Heart right ventricle (tissue), 16 donors: ENCODE measurements around the gene TIMP3. TPM values are rescaled to one million over a fixed set of nuclear protein-coding genes. Genes with fewer than 3 reads are reported as not detected.

Experiments used
- ATAC-seq, 8 donors: fragments of 200-7000 bp; cut with Tn5 transposase; one replicate each; pipeline ENCODE4 v1.9.1; 2020; ENCODE audit warnings: mild to moderate bottlenecking in 8 of 8, moderate library complexity in 8 of 8, moderate number of reproducible peaks in 1 of 8
- DNase-seq, 2 donors: peaks; one replicate each; pipeline ENCODE4 v3.0.0-alpha.2; 2020
- H3K27ac ChIP-seq, 10 donors: fragments of 200-600 bp; sonication (generic) in 2 of 10; one replicate each; pipeline versions ENCODE4 v1.5.0 to v1.8.0; 2020 to 2022; ENCODE audit warnings: mild to moderate bottlenecking in 3 of 10
- H3K27me3 ChIP-seq, 7 donors: fragments of 200-600 bp; one replicate each; pipeline ENCODE4 v1.8.0; 2021 to 2022; ENCODE audit warnings: mild to moderate bottlenecking in 2 of 7
- H3K36me3 ChIP-seq, 9 donors: fragments of 200-600 bp; sonication (generic) in 1 of 9; one replicate each; pipeline versions ENCODE4 v1.5.0 to v1.8.0; 2020 to 2022; ENCODE audit warnings: mild to moderate bottlenecking in 2 of 9
- H3K4me1 ChIP-seq, 9 donors: fragments of 200-600 bp; sonication (generic) in 1 of 9; one replicate each; pipeline versions ENCODE4 v1.5.0 to v1.8.0; 2020 to 2022; ENCODE audit warnings: mild to moderate bottlenecking in 4 of 9
- H3K4me3 ChIP-seq, 10 donors: fragments of 200-600 bp; sonication (generic) in 2 of 10; one replicate each; pipeline versions ENCODE4 v1.5.0 to v1.8.0; 2020 to 2022; ENCODE audit warnings: mild to moderate bottlenecking in 7 of 10, moderate library complexity in 2 of 10
- H3K9me3 ChIP-seq, 11 donors: fragments of 200-600 bp in 10 of 11; sonication (generic) in 2 of 11; one replicate each; pipeline versions ENCODE4 v1.5.0 to v1.8.0; 2013 to 2022; ENCODE audit warnings: mild to moderate bottlenecking in 2 of 11, control low read depth in 1 of 11, moderate library complexity in 1 of 11
- WGBS, 2 donors: extraction: QIAGEN DNeasy Blood & Tissue Kit; methylation state at CpG; one replicate each; pipeline ENCODE4 v1.1.7; 2013; ENCODE audit warnings: inconsistent platforms in 1 of 2; 5-methylcytosine and 5-hydroxymethylcytosine counted together
- intact Hi-C, 10 donors: fragments of 100-400 bp; cut with DNase I; formaldehyde crosslinking; loops; one replicate each; pipeline versions ENCODE4 v1.11.1 to v1.14.2; 2022
- polyA plus RNA-seq, 2 donors: library from polyadenylated mRNA; stranded (reverse); fragments of 200-250 nt; gene quantifications; one replicate each; pipeline ENCODE4 v1.2.3, GENCODE V29; 2013
- total RNA-seq, 10 donors: library from RNA; stranded (reverse); fragmentation: NEBNext Ultra II Directional in 3 of 10; extraction: Animal tissue kit (Norgen Biotek cat#: 25700) in 3 of 10; gene quantifications; one replicate each; pipeline versions ENCODE4 v1.2.1 to v1.2.4, GENCODE V29; 2021 to 2023
- TF ChIP-seq, protein P1 (sequence below), 9 donors: fragments of 200-600 bp; sonication (generic) in 2 of 9; IDR thresholded peaks; one replicate each; pipeline versions ENCODE4 v1.5.0 to v1.8.0; 2021 to 2022; ENCODE audit warnings: antibody characterized with exemption in 9 of 9, mild to moderate bottlenecking in 5 of 9, moderate library complexity in 1 of 9
- donor health status: Arrhythmogenic right ventricular cardiomyopathy.
- donor health status: ischemic (EF 13 %, LVEDD 7.1; RV severe dilation, severe dysfunction).
- donor health status: healthy with polysubstance abuse.
- donor health status: DM: no; HTN: yes; CAD: no.
- donor health status: DM: no; HTN: no; CAD: no.
- donor health status: ischemic (EF 25% LVEDD 6.9; RV normal size, moderate dysfunction).
- donor health status: ischemic (EF 25% LVEDD 5.7; RV mildly dilated, moderate dysfunction).
- donor health status: healthy.
- donor health status: DM: yes; HTN: yes; CAD: no.
- donor health status: Ischemic cardiomyopathy.
- donor health status: ischemic (EF 35%, LVEDD 5.7; RV mildly dilated, moderate dysfunction).
- donor health status: nonischemic (EF 11% LVEDD 7.7; RV severe dilation, severe dysfunction).
- donor health status: DM: yes; HTN: yes; CAD: no.
- donor health status: PGD.
- donor health status: ischemic (EF 29% LVEDD 5.4; RV normal size, mild dysfunction).
- donor health status: nonischemic (EF 23%, LVEDD 6.1; RV moderate dilation, normal function).

TIMP3 gene
- total and polyA plus RNA-seq, 12 donors, result 91.9 to 380 (median 157) TPM

GRCh38 chr22:32803738-32804435, 2.4 kb downstream of the TIMP3 start:
- intact Hi-C loops, result loop anchor here in 9 of 10 donors (1.0 to 10.0 kb wide), 10 partner anchors 33 to 193 kb away; no protein-coding TSS in a partner anchor
- H3K4me1 ChIP-seq, result peaks cover 12 to 78% (median 57%) of the 10 kb centered on the region in 9 donors
- WGBS, 2 donors, result 15% methylated on average over 13 of the region's 13 CpGs
- ATAC-seq (peak in 5 of 8 donors; percentile 28 to 71 (median 46)), DNase-seq (no peak)
- TF ChIP-seq, protein P1, sequence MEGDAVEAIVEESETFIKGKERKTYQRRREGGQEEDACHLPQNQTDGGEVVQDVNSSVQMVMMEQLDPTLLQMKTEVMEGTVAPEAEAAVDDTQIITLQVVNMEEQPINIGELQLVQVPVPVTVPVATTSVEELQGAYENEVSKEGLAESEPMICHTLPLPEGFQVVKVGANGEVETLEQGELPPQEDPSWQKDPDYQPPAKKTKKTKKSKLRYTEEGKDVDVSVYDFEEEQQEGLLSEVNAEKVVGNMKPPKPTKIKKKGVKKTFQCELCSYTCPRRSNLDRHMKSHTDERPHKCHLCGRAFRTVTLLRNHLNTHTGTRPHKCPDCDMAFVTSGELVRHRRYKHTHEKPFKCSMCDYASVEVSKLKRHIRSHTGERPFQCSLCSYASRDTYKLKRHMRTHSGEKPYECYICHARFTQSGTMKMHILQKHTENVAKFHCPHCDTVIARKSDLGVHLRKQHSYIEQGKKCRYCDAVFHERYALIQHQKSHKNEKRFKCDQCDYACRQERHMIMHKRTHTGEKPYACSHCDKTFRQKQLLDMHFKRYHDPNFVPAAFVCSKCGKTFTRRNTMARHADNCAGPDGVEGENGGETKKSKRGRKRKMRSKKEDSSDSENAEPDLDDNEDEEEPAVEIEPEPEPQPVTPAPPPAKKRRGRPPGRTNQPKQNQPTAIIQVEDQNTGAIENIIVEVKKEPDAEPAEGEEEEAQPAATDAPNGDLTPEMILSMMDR (IDR thresholded peaks at IDR 0.05), result no peak
- peaks cover 0 to 24% (median 0%) of the 10 kb centered on the region in 7 donors for H3K27me3 ChIP-seq
- H3K27ac ChIP-seq, result peak overlapping the region; percentile 84 to 96 (median 90)
- peaks cover 0 to 15% (median 0%) of the 10 kb centered on the region in 9 donors for H3K36me3 ChIP-seq
- H3K4me3 ChIP-seq, result peak overlapping the region; percentile 78 to 100 (median 97)
- H3K9me3 ChIP-seq, result no peaks in the 10 kb centered on the region

GRCh38 chr22:32804531-32805360, 3.2 kb downstream of the TIMP3 start:
- WGBS, 2 donors, result 26 to 28% methylated on average over 14 of the region's 14 CpGs
- Histone ChIP-seq H3K27ac (peak overlapping the region; percentile 11 to 96 (median 89)), H3K4me3 (peak overlapping the region; percentile 78 to 100 (median 97)), H3K9me3 (no peaks in the 10 kb centered on the region), H3K36me3 (peaks cover 0 to 16% (median 0%) of the 10 kb centered on the region in 9 donors), H3K4me1 (peaks cover 19 to 86% (median 65%) of the 10 kb centered on the region in 9 donors), H3K27me3 (peaks cover 0 to 24% (median 0%) of the 10 kb centered on the region in 7 donors)
- intact Hi-C loops, result loop anchor here in 8 of 10 donors (1.0 to 10.0 kb wide), 9 partner anchors 33 to 193 kb away; no protein-coding TSS in a partner anchor
- DNase-seq, result peak in 1 of 2 donors; percentile 40
- ATAC-seq, result no peak
- TF ChIP-seq, protein P1 (IDR thresholded peaks at IDR 0.05), result no peak

- WGBS, 2 donors, result 69 to 80% methylated on average over 4 of the region's 4 CpGs
- Histone ChIP-seq H3K4me1 (peaks cover 25 to 88% (median 71%) of the 10 kb centered on the region in 9 donors), H3K27ac (peak overlapping the region in 7 of 10 donors; percentile 88 to 96 (median 91)), H3K9me3 (no peaks in the 10 kb centered on the region), H3K4me3 (peak overlapping the region in 7 of 10 donors; percentile 79 to 99 (median 97)), H3K27me3 (peaks cover 0 to 23% (median 0%) of the 10 kb centered on the region in 7 donors), H3K36me3 (peaks cover 0 to 16% (median 0%) of the 10 kb centered on the region in 9 donors)
- no peak for DNase-seq
- intact Hi-C loops, result loop anchor here in 4 of 10 donors (2.0 to 10.0 kb wide), 4 partner anchors 42 to 181 kb away; no protein-coding TSS in a partner anchor
- no peak for ATAC-seq
- TF ChIP-seq, protein P1 (IDR thresholded peaks at IDR 0.05), result no peak
These were observed 3.9 kb downstream of the TIMP3 start for GRCh38 chr22:32805361-32805881.
